ENCODE data around the gene HMCN1.

The HMCN1 gene

GRCh38 chr1:185734929-185735700 is 924 bp downstream of the HMCN1 start:
- H3K27ac ChIP-seq (ENCODE audit: low read depth, low read length), result no peak overlapping the region
- no peaks in the 10 kb centered on the region for H3K9me3 ChIP-seq (ENCODE audit: control insufficient read depth, insufficient read depth, low read length)
- H3K79me2 ChIP-seq (ENCODE audit: control insufficient read depth, low read length), result no peaks in the 10 kb centered on the region
- TF ChIP-seq EZH2phosphoT487 (IDR thresholded peaks at IDR 0.05; ENCODE audit: borderline replicate concordance, low read length) (no peak), CTCF (IDR thresholded peaks at IDR 0.05; ENCODE audit: low read depth, low read length, poor library complexity, severe bottlenecking) (no peak)
- H3F3A ChIP-seq (ENCODE audit: control insufficient read depth, insufficient read depth), result no peaks in the 10 kb centered on the region
- H3K4me1 ChIP-seq (ENCODE audit: control insufficient read depth, low read length), result no peaks in the 10 kb centered on the region
- H3K27me3 ChIP-seq (ENCODE audit: control insufficient read depth, low read length), result no peaks in the 10 kb centered on the region
- H3K36me3 ChIP-seq (ENCODE audit: control insufficient read depth, low read length), result no peaks in the 10 kb centered on the region
- H3K4me3 ChIP-seq (ENCODE audit: low read length), result no peak overlapping the region
- no peaks in the 10 kb centered on the region for H4K20me1 ChIP-seq (ENCODE audit: control insufficient read depth, insufficient read depth, low read depth, low read length)
- no peak overlapping the region for H3K4me2 ChIP-seq (ENCODE audit: low read length)
- H3K9me2 ChIP-seq (replicated peaks; ENCODE audit: control insufficient read depth, low read length), result no peaks in the 10 kb centered on the region

GRCh38 chr1:185735701-185736064 is 1.5 kb downstream of the HMCN1 start:
- Histone ChIP-seq H4K20me1 (ENCODE audit: control insufficient read depth, insufficient read depth, low read depth, low read length) (no peaks in the 10 kb centered on the region), H3F3A (ENCODE audit: control insufficient read depth, insufficient read depth) (no peaks in the 10 kb centered on the region), H3K9me3 (ENCODE audit: control insufficient read depth, insufficient read depth, low read length) (no peaks in the 10 kb centered on the region), H3K4me2 (ENCODE audit: low read length) (no peak overlapping the region), H3K4me3 (ENCODE audit: low read length) (no peak overlapping the region), H3K79me2 (ENCODE audit: control insufficient read depth, low read length) (no peaks in the 10 kb centered on the region), H3K4me1 (ENCODE audit: control insufficient read depth, low read length) (no peaks in the 10 kb centered on the region), H3K27ac (ENCODE audit: low read depth, low read length) (no peak overlapping the region), H3K9me2 (replicated peaks; ENCODE audit: control insufficient read depth, low read length) (no peaks in the 10 kb centered on the region), H3K36me3 (ENCODE audit: control insufficient read depth, low read length) (no peaks in the 10 kb centered on the region), H3K27me3 (ENCODE audit: control insufficient read depth, low read length) (no peaks in the 10 kb centered on the region)
- TF ChIP-seq EZH2phosphoT487 (IDR thresholded peaks at IDR 0.05; ENCODE audit: borderline replicate concordance, low read length), result no peak

DNA sequence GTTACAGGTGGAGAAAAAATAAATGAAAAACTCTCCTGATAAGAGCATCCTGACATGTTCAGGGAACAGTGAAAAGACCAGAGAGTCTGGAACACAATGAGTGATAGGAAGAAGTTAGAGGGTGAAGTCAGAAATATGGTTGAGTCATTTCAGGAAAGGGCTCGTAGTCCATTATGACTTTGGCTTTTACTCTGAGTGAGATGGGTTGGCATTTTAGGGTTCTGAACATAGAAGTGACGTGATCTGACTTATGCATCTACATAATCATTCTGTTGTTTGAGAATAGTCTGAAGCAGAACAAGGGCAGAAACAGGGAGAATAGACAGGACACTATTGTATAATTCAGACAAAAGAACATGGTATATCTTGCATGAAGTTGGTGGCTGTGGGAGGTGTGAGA is 5.8 kb downstream of the HMCN1 start:
- Histone ChIP-seq H3K4me2 (ENCODE audit: low read length) (no peak overlapping the region), H3K9me2 (replicated peaks; ENCODE audit: control insufficient read depth, low read length) (no peaks in the 10 kb centered on the region), H3K4me1 (ENCODE audit: control insufficient read depth, low read length) (no peaks in the 10 kb centered on the region), H3K36me3 (ENCODE audit: control insufficient read depth, low read length) (no peaks in the 10 kb centered on the region), H3K27me3 (ENCODE audit: control insufficient read depth, low read length) (no peaks in the 10 kb centered on the region), H3F3A (ENCODE audit: control insufficient read depth, insufficient read depth) (no peaks in the 10 kb centered on the region), H3K9me3 (ENCODE audit: control insufficient read depth, insufficient read depth, low read length) (no peaks in the 10 kb centered on the region), H3K79me2 (ENCODE audit: control insufficient read depth, low read length) (no peaks in the 10 kb centered on the region), H3K27ac (ENCODE audit: low read depth, low read length) (no peak overlapping the region), H4K20me1 (ENCODE audit: control insufficient read depth, insufficient read depth, low read depth, low read length) (no peaks in the 10 kb centered on the region), H3K4me3 (ENCODE audit: low read length) (no peak overlapping the region)
- TF ChIP-seq EZH2phosphoT487 (IDR thresholded peaks at IDR 0.05; ENCODE audit: borderline replicate concordance, low read length), result no peak
- no peak for TF ChIP-seq CTCF (IDR thresholded peaks at IDR 0.05; ENCODE audit: low read depth, low read length, poor library complexity, severe bottlenecking)

DNA sequence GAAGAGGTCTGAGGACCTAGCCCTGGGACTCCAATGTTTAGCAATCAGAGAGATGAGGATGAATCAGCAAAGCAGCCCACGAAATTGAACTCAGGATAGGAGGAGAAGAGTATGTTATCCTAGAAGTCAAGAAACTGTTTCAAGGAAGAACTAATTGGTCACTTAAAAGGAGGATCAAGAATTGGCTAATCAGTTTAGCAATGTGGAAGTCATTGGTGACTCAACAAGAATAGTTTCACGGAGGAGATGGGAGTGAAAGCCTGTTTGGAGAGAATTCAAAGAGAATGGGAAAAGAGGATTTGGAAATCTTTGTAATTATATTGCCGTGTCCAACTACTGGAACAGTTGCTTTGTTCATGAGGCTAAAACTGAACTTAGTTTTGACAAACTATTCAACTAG is 7.4 kb downstream of the HMCN1 start:
- no peaks in the 10 kb centered on the region for H3K36me3 ChIP-seq (ENCODE audit: control insufficient read depth, low read length)
- TF ChIP-seq EZH2phosphoT487 (IDR thresholded peaks at IDR 0.05; ENCODE audit: borderline replicate concordance, low read length), result no peak
- TF ChIP-seq CTCF (IDR thresholded peaks at IDR 0.05; ENCODE audit: low read depth, low read length, poor library complexity, severe bottlenecking), result no peak
- H3K4me2 ChIP-seq (ENCODE audit: low read length), result no peak overlapping the region

More for the DNA sequence above, 7.4 kb downstream of the HMCN1 start:
- Histone ChIP-seq H3K9me3 (ENCODE audit: control insufficient read depth, insufficient read depth, low read length) (no peaks in the 10 kb centered on the region), H3K4me3 (ENCODE audit: low read length) (no peak overlapping the region), H3K9me2 (replicated peaks; ENCODE audit: control insufficient read depth, low read length) (no peaks in the 10 kb centered on the region), H3K4me1 (ENCODE audit: control insufficient read depth, low read length) (no peaks in the 10 kb centered on the region), H3K27ac (ENCODE audit: low read depth, low read length) (no peak overlapping the region), H4K20me1 (ENCODE audit: control insufficient read depth, insufficient read depth, low read depth, low read length) (no peaks in the 10 kb centered on the region), H3F3A (ENCODE audit: control insufficient read depth, insufficient read depth) (no peaks in the 10 kb centered on the region), H3K27me3 (ENCODE audit: control insufficient read depth, low read length) (no peaks in the 10 kb centered on the region), H3K79me2 (ENCODE audit: control insufficient read depth, low read length) (no peaks in the 10 kb centered on the region)

Data from DOHH2 (cell line).